GM08714 (cell line): ENCODE results near the gene FCAR.
"Not testable (repeated sequence)": the region's sequence is repeated elsewhere in the genome, so short reads cannot be mapped to it uniquely, and the experiment has no call there.

Experiments used
- H3K4me3 ChIP-seq: fragments of 200-500 bp; sonication (Bioruptor generic); 2 replicates; pipeline ENCODE4 v1.5.1; 2014; ENCODE audit warnings: mild to moderate bottlenecking, low read length, inconsistent platforms
- ZNF274 ChIP-seq: IDR thresholded peaks from 2 replicates; pipeline ENCODE4 v1.6.1; 2012; ENCODE audit warnings: mild to moderate bottlenecking, low read depth, low read length

The FCAR gene

GRCh38 chr19:54873990-54874389 is at the start of gene FCAR:
Gene FCAR (plus strand): TSS chr19:54874235. CDS start chr19:54874290, 55 bp downstream.
- no peak for TF ChIP-seq ZNF274
- H3K4me3 ChIP-seq = no peak within 1 kb of the TSS

- H3K4me3 ChIP-seq = not testable (repeated sequence)
These were observed 49.6 kb upstream of the FCAR start for GRCh38 chr19:54824416-54824815.

- H3K4me3 ChIP-seq = not testable (repeated sequence)
These were observed 48.7 kb upstream of the FCAR start for GRCh38 chr19:54825326-54825725.

- not testable (repeated sequence) for H3K4me3 ChIP-seq
These were observed 46.0 kb upstream of the FCAR start for GRCh38 chr19:54828064-54828463.

- H3K4me3 ChIP-seq = not testable (repeated sequence)
These were observed 41.5 kb upstream of the FCAR start, which contains the start of gene KIR2DS4 for GRCh38 chr19:54832496-54832895. Gene KIR2DS4 (plus strand): TSS chr19:54832676.

GRCh38 chr19:54835126-54835525 is 38.9 kb upstream of the FCAR start:
- not testable (repeated sequence) for H3K4me3 ChIP-seq

GRCh38 chr19:54837522-54837921 is 36.5 kb upstream of the FCAR start:
- not testable (repeated sequence) for H3K4me3 ChIP-seq

GRCh38 chr19:54843171-54843570 is 30.9 kb upstream of the FCAR start:
- not testable (repeated sequence) for H3K4me3 ChIP-seq

- not testable (repeated sequence) for H3K4me3 ChIP-seq
These were observed 23.9 kb upstream of the FCAR start, which contains the start of gene KIR3DL2 for GRCh38 chr19:54850061-54850640. Gene KIR3DL2 (plus strand): TSS chr19:54850443. CDS start chr19:54850476, 33 bp downstream.

- no peak for TF ChIP-seq ZNF274
These were observed 23.1 kb upstream of the FCAR start for GRCh38 chr19:54850930-54851329.

GRCh38 chr19:54851353-54851752 is 22.7 kb upstream of the FCAR start:
- no peak overlapping the region for H3K4me3 ChIP-seq
- no peak for TF ChIP-seq ZNF274

More at GRCh38 chr19:54850930-54851329, 23.1 kb upstream of the FCAR start:
- H3K4me3 ChIP-seq = no peak overlapping the region

GRCh38 chr19:54855241-54855640 is 18.8 kb upstream of the FCAR start:
- not testable (repeated sequence) for H3K4me3 ChIP-seq

GRCh38 chr19:54858476-54858875 is 15.6 kb upstream of the FCAR start:
- H3K4me3 ChIP-seq = not testable (repeated sequence)

- H3K4me3 ChIP-seq = not testable (repeated sequence)
These were observed 14.6 kb upstream of the FCAR start for GRCh38 chr19:54859421-54859820.

GRCh38 chr19:54863459-54863858 is 10.6 kb upstream of the FCAR start:
- H3K4me3 ChIP-seq = not testable (repeated sequence)

GRCh38 chr19:54871696-54872095 is 2.3 kb upstream of the FCAR start:
- TF ChIP-seq ZNF274 = no peak
- H3K4me3 ChIP-seq = no peak overlapping the region

- H3K4me3 ChIP-seq = no peak overlapping the region
- no peak for TF ChIP-seq ZNF274
These were observed 1.5 kb downstream of the FCAR start for GRCh38 chr19:54875506-54875905.
